K562 (cell line): ENCODE measurements around the gene METAP1. TPM values are rescaled to one million over a fixed set of nuclear protein-coding genes. Genes with fewer than 3 reads are reported as not detected.

Source experiments
- ATAC-seq: fragments of 200-7000 bp; cut with Tn5 transposase; 3 replicates; pipeline ENCODE4 v1.9.1; 2020; ENCODE audit warnings: moderate library complexity
- BruUV-seq: library from RNA; stranded (reverse); fragments of 400-500 nt; replicated peaks from 2 replicates; lab custom pipeline; 2021; lab: Mats Ljungman, UMichigan
- CTCF ChIA-PET: fragments of 300-600 bp; formaldehyde crosslinking; extraction: SDS; loops from one replicate; lab custom pipeline; 2021; ENCODE audit warnings: low intra/inter-chr PET ratio; lab: Yijun Ruan, JAX
- POLR2A ChIA-PET: fragments of 300-600, 350-650 bp; sonication (Branson Sonifier 250); formaldehyde crosslinking; extraction: SDS; loops from one replicate; lab custom pipeline; 2021; ENCODE audit warnings: antibody characterized with exemption, inconsistent platforms; lab: Yijun Ruan, JAX
- DNase-seq, 4 experiments: peaks; one replicate each; pipeline versions ENCODE4 v3.0.0 to v3.0.0-alpha.2; 2011 to 2018; ENCODE audit warnings: low spot score in 3 of 4, mixed read lengths in 3 of 4; ENCODE audit errors: extremely low read depth in 1 of 4
- FAIRE-seq: peaks from 2 replicates; lab custom pipeline; 2011; peaks lifted over from hg19 to GRCh38; lab: Jason Lieb, UNC
- H2AFZ ChIP-seq: 2 replicates; pipeline ENCODE4 v1.6.0; 2011; ENCODE audit warnings: low read depth, low read length, control low read depth, inconsistent platforms
- H3K27ac ChIP-seq: fragments of 200-600 bp; 3 replicates; pipeline ENCODE4 v1.8.0; 2011; ENCODE audit warnings: low read depth, mild to moderate bottlenecking, control low read depth, inconsistent platforms, low read length, moderate library complexity, mixed read lengths; ENCODE audit errors: extremely low read depth
- H3K27me3 ChIP-seq, 2 experiments: fragments of 300-600 bp in 1 of 2; 2 replicates in 1 of 2; 3 replicates in 1 of 2; pipeline versions ENCODE4 v1.6.0 to v1.8.0; 2011; ENCODE audit warnings: inconsistent platforms in 2 of 2, low read length in 2 of 2, mild to moderate bottlenecking in 1 of 2, mixed read lengths in 1 of 2, moderate library complexity in 1 of 2; ENCODE audit not compliant: control insufficient read depth in 2 of 2, insufficient read depth in 2 of 2
- H3K36me3 ChIP-seq: fragments of 300-600 bp; 3 replicates; pipeline ENCODE4 v1.8.0; 2011; ENCODE audit warnings: mild to moderate bottlenecking, low read length, inconsistent platforms; ENCODE audit not compliant: control insufficient read depth, insufficient read depth
- H3K4me1 ChIP-seq, 2 experiments: fragments of 200-600 bp in 1 of 2; replicated peaks in 1 of 2; 2 replicates in 1 of 2; 3 replicates in 1 of 2; pipeline versions ENCODE4 v1.5.1 to v1.8.0; 2011; ENCODE audit warnings: inconsistent platforms in 2 of 2, low read length in 2 of 2, mild to moderate bottlenecking in 1 of 2, mixed read lengths in 1 of 2, moderate library complexity in 1 of 2; ENCODE audit not compliant: control insufficient read depth in 2 of 2, insufficient read depth in 2 of 2
- H3K4me2 ChIP-seq: 2 replicates; pipeline ENCODE4 v1.6.1; 2011; ENCODE audit warnings: low read length, control low read depth, inconsistent platforms, mixed read lengths; ENCODE audit not compliant: insufficient read depth
- H3K4me3 ChIP-seq: fragments of 200-600 bp; sonication (generic), shearing (Covaris generic); 2 replicates; pipeline ENCODE4 v1.5.1; 2016; ENCODE audit warnings: control low read depth, inconsistent platforms
- H3K79me2 ChIP-seq: fragments of 200-600 bp; 3 replicates; pipeline ENCODE4 v1.8.0; 2011; ENCODE audit warnings: low read length, inconsistent platforms; ENCODE audit not compliant: control insufficient read depth, insufficient read depth
- H3K9ac ChIP-seq, 2 experiments: 2 replicates each; pipeline versions ENCODE4 v1.6.0 to v1.6.1; 2011; ENCODE audit warnings: low read depth in 2 of 2, low read length in 2 of 2, control low read depth in 1 of 2, inconsistent platforms in 1 of 2, mild to moderate bottlenecking in 1 of 2, mixed read lengths in 1 of 2; ENCODE audit not compliant: insufficient read depth in 1 of 2
- H3K9me1 ChIP-seq: one replicate; pipeline ENCODE4 v1.6.0; 2011; ENCODE audit warnings: inconsistent platforms, mild to moderate bottlenecking, low read length, moderate library complexity; ENCODE audit not compliant: control insufficient read depth, insufficient read depth
- H3K9me3 ChIP-seq: replicated peaks from 2 replicates; pipeline ENCODE4 v1.5.1; 2011; ENCODE audit warnings: low read depth, low read length, inconsistent platforms; ENCODE audit not compliant: control insufficient read depth, insufficient read depth
- H4K20me1 ChIP-seq: replicated peaks from 2 replicates; pipeline ENCODE4 v1.6.1; 2011; ENCODE audit warnings: low read length, inconsistent platforms, mixed read lengths; ENCODE audit not compliant: control insufficient read depth, insufficient read depth
- CHAMP1 ChIP-seq: fragments of 450-650 bp; IDR thresholded peaks from 2 replicates; pipeline ENCODE4 v1.6.1; 2016; ENCODE audit warnings: mild to moderate bottlenecking
- NR4A1 ChIP-seq, 2 experiments: fragments of 250-450 bp in 1 of 2; fragments of 450-650 bp in 1 of 2; sonication (Bioruptor Pico) in 1 of 2; IDR thresholded peaks; 2 replicates each; pipeline versions ENCODE4 v1.4.0 to v1.6.1; 2016 to 2020; ENCODE audit warnings: mild to moderate bottlenecking in 2 of 2, missing compliant biosample characterization in 1 of 2, missing genetic modification characterization in 1 of 2, moderate library complexity in 1 of 2
- PKNOX1 ChIP-seq: fragments of 450-650 bp; IDR thresholded peaks from 2 replicates; pipeline ENCODE4 v1.6.1; 2016
- SIN3A ChIP-seq, 2 experiments: fragments of 150-350 bp in 1 of 2; IDR thresholded peaks; 2 replicates each; pipeline ENCODE4 v1.6.1; 2011 to 2016; ENCODE audit warnings: borderline replicate concordance in 2 of 2, low read depth in 2 of 2, low read length in 2 of 2, mild to moderate bottlenecking in 2 of 2, moderate library complexity in 2 of 2; ENCODE audit not compliant: control insufficient read depth in 1 of 2
- SOX6 ChIP-seq: fragments of 450-650 bp; IDR thresholded peaks from 2 replicates; pipeline ENCODE4 v1.6.1; 2014; ENCODE audit warnings: mild to moderate bottlenecking
- WGBS: fragments of 100-300 bp; shearing (Covaris generic); methylation state at CpG from one replicate; pipeline ENCODE4 v1.1.6; 2016; ENCODE audit warnings: low coverage, mixed read lengths; ENCODE audit not compliant: insufficient coverage; ENCODE audit errors: missing lambda C conversion rate; 5-methylcytosine and 5-hydroxymethylcytosine counted together
- in situ Hi-C: fragments of 300-500 bp; cut with MboI; formaldehyde crosslinking; loops from 4 replicates; pipeline ENCODE4 v1.15.0; 2018; ENCODE audit warnings: inconsistent platforms, mixed read lengths
- intact Hi-C: fragments of 100-400 bp; cut with micrococcal nuclease; formaldehyde crosslinking; loops from 2 replicates; pipeline ENCODE4 v1.14.2; 2022
- polyA plus RNA-seq, 8 experiments: library from polyadenylated mRNA; depleted of rRNA in 4 of 8; stranded (reverse) in 5 of 8; unstranded in 3 of 8; fragments of >200 nt; fragmentation: Nextera tagmentation in 2 of 8; fragmentation: Illumina TruSeq in 1 of 8; extraction: Ambion mirVana in 2 of 8; extraction: Trizol in 1 of 8; gene quantifications; 2 replicates each; pipeline versions ENCODE4 v1.2.1 to v1.2.3, GENCODE V29; 2011 to 2014; ENCODE audit warnings: inconsistent platforms in 1 of 8, missing spikeins in 1 of 8
- total RNA-seq, 7 experiments: library from RNA; depleted of rRNA in 6 of 7; stranded (reverse); fragments of >200 nt in 6 of 7; fragmentation: Illumina TruSeq in 2 of 7; extraction: Trizol in 2 of 7; gene quantifications; 2 replicates each; pipeline versions ENCODE4 v1.2.1 to v1.2.3, GENCODE V29; 2011 to 2021; ENCODE audit warnings: low replicate concordance in 1 of 7

Gene METAP1
- total and polyA plus RNA-seq, 9 of the 15 experiments (the other 6 are each of a cell fraction or from before 2014, with no cell fraction given), result 31.4 to 77.6 (median 59.5) TPM

- H2AFZ ChIP-seq, result no peak overlapping the region
- H3K36me3 ChIP-seq, result peaks cover 81% of the 10 kb centered on the region
- H3K9ac ChIP-seq, result no peak overlapping the region
- no TSS peak for BruUV-seq
- no peak overlapping the region for H3K4me3 ChIP-seq
- WGBS, result 85% methylated on average over 3 of the region's 3 CpGs
- no peaks in the 10 kb centered on the region for H3K79me2 ChIP-seq
- H3K9me3 ChIP-seq, result no peaks in the 10 kb centered on the region
- no peak overlapping the region for H3K27ac ChIP-seq
- no peaks in the 10 kb centered on the region for H3K27me3 ChIP-seq
- H4K20me1 ChIP-seq, result no peaks in the 10 kb centered on the region; the same call in 1 of the 2 replicates
- intact Hi-C loops (no loop called here), in situ Hi-C loops (loop anchor here (10.0 kb wide), 1 partner anchor 310 kb away; no protein-coding TSS in a partner anchor)
- FAIRE-seq (no peak), ATAC-seq (no peak), DNase-seq (no peak)
- H3K4me1 ChIP-seq, result no peaks in the 10 kb centered on the region; a peak in 2 of 5 replicates
- H3K4me2 ChIP-seq, result no peak overlapping the region
- POLR2A ChIA-PET, result no interaction called here
- H3K9me1 ChIP-seq, result no peaks in the 10 kb centered on the region
- CTCF ChIA-PET, result interaction anchor here (1.1 kb wide), 2 partner anchors 308 to 309 kb away, joined by 3 to 6 read pairs; no protein-coding TSS in a partner anchor
- TF ChIP-seq PKNOX1, result no peak
- TF ChIP-seq NR4A1 (CRISPR knock-in tag; IDR thresholded peaks at IDR 0.05), result no peak
- TF ChIP-seq NR4A1 (tag; IDR thresholded peaks at IDR 0.05), result no peak
- no peak for TF ChIP-seq SIN3A (IDR thresholded peaks at IDR 0.05; ENCODE audit: borderline replicate concordance in 2 of 2, control insufficient read depth in 1 of 2, low read depth in 2 of 2, low read length in 2 of 2)
- TF ChIP-seq CHAMP1, result no peak
- no peak for TF ChIP-seq SOX6
These were observed 59.0 kb downstream of the METAP1 start for GRCh38 chr4:99054428-99054994.
